ENCODE data around the gene CPNE5. TPM values are rescaled to one million over a fixed set of nuclear protein-coding genes. Genes with fewer than 3 reads are reported as not detected.

The CPNE5 gene
- total and polyA plus RNA-seq, 2 of the 4 experiments (the other 2 are of a cell fraction): 0.07 TPM; not detected in 1

GRCh38 chr6:36700831-36701230 is 138.4 kb downstream of the CPNE5 start:
- peaks cover 3% of the 10 kb centered on the region; the same call in 1 of the 2 replicates for H3K9me1 ChIP-seq (ENCODE audit: insufficient read depth, low read length)
- H2BK120ac ChIP-seq (ENCODE audit: low read depth, low read length): no peak overlapping the region
- no peak for ATAC-seq (ENCODE audit: low read depth)
- BruUV-seq (replicated peaks): no TSS peak
- no peak overlapping the region for H3K4ac ChIP-seq (ENCODE audit: low read depth, low read length)
- H2BK5ac ChIP-seq (ENCODE audit: low read depth, low read length, poor library complexity, severe bottlenecking): no peak overlapping the region
- no peak overlapping the region for H3K56ac ChIP-seq (ENCODE audit: extremely low read depth, insufficient read depth, low read length)
- H2AK5ac ChIP-seq (ENCODE audit: low read depth, low read length): no peak overlapping the region
- no peak for DNase-seq
- intact Hi-C loops (cut with micrococcal nuclease) (no loop called here), dilution Hi-C loops (cut with HindIII; ENCODE audit: low sequenced_read_pairs, unreplicated experiment) (no loop called here), in situ Hi-C loops (cut with MboI; ENCODE audit: low sequenced_read_pairs) (loop anchor here (5.0 kb wide), 1 partner anchor 51 kb away; no protein-coding TSS in a partner anchor)
- H3K18ac ChIP-seq (ENCODE audit: low read depth, low read length): no peak overlapping the region
- no peak overlapping the region for H4K5ac ChIP-seq (ENCODE audit: low read depth, low read length)
- H2BK15ac ChIP-seq (ENCODE audit: low read depth, low read length): no peak overlapping the region
- H2BK20ac ChIP-seq (ENCODE audit: low read depth, low read length): no peak overlapping the region
- CTCF ChIA-PET: interaction anchor here (0.9 kb wide), 1 partner anchor 24 kb away, joined by 3 read pairs; no protein-coding TSS in a partner anchor
- H4K91ac ChIP-seq (ENCODE audit: insufficient read depth, low read depth, low read length): no peak overlapping the region
- peaks cover 3% of the 10 kb centered on the region for H3K9me3 ChIP-seq (ENCODE audit: control insufficient read depth, insufficient read depth, low read length)
- no peak overlapping the region for H3K9ac ChIP-seq (ENCODE audit: low read depth, low read length)
- H2AK9ac ChIP-seq (replicated peaks; ENCODE audit: low read depth, low read length, poor library complexity): no peak overlapping the region
- 0 out of 2 replicates have a peak overlapping the region, but pooled peaks have one; percentile 41 for H3K14ac ChIP-seq (replicated peaks; ENCODE audit: low read depth, low read length)
- no CpG with 5 or more reads among the region's 3 CpGs for WGBS, 2 experiments (ENCODE audit: extremely low coverage in 2 of 2, insufficient read length in 1 of 2)
- no peak overlapping the region for H3K27ac ChIP-seq (ENCODE audit: insufficient read depth, low read length)
- TF ChIP-seq BHLHE40 (IDR thresholded peaks at IDR 0.05; ENCODE audit: low read depth, low read length) (no peak), USF2 (IDR thresholded peaks at IDR 0.05; ENCODE audit: low read depth, low read length) (no peak), CTCF (conservative IDR thresholded peaks at IDR 0.05; ENCODE audit: low read depth, low read length) (no peak), MAZ (IDR thresholded peaks at IDR 0.05; ENCODE audit: borderline replicate concordance, low read depth, low read length) (no peak), FOS (IDR thresholded peaks at IDR 0.05; ENCODE audit: low read depth, low read length) (no peak), CHD1 (IDR thresholded peaks at IDR 0.05; ENCODE audit: low read depth, low read length) (no peak), RAD21 (IDR thresholded peaks at IDR 0.05; ENCODE audit: low read length) (no peak), SMC3 (IDR thresholded peaks at IDR 0.05; ENCODE audit: low read depth, low read length) (no peak), NFE2L2 (IDR thresholded peaks at IDR 0.05; ENCODE audit: low read depth, low read length) (no peak), CEBPB (IDR thresholded peaks at IDR 0.05; ENCODE audit: low read depth, low read length) (no peak), POLR2A (IDR thresholded peaks at IDR 0.05; ENCODE audit: low read depth, low read length) (no peak), MXI1 (IDR thresholded peaks at IDR 0.05; ENCODE audit: borderline replicate concordance, low read depth, low read length) (no peak), MAFK (IDR thresholded peaks at IDR 0.05; ENCODE audit: low read depth, low read length) (no peak), RCOR1 (IDR thresholded peaks at IDR 0.05; ENCODE audit: insufficient replicate concordance, low read length) (no peak), ELK1 (IDR thresholded peaks at IDR 0.05; ENCODE audit: borderline replicate concordance, low read depth, low read length) (no peak), RFX5 (IDR thresholded peaks at IDR 0.05; ENCODE audit: low read depth, low read length) (no peak)
- H4K8ac ChIP-seq (ENCODE audit: low read depth in 2 of 2, low read length in 2 of 2): no peak overlapping the region
- no peak overlapping the region for H3K4me3 ChIP-seq (ENCODE audit: insufficient read depth, low read depth, low read length)
- H4K20me1 ChIP-seq (ENCODE audit: insufficient read depth, low read length): no peaks in the 10 kb centered on the region
- no peaks in the 10 kb centered on the region for H3K4me1 ChIP-seq (ENCODE audit: control insufficient read depth, insufficient read depth, low read length)
- H3K23ac ChIP-seq (ENCODE audit: low read depth, low read length): no peak overlapping the region
- H3K27me3 ChIP-seq (ENCODE audit: control insufficient read depth, insufficient read depth, low read length): peaks cover 21% of the 10 kb centered on the region
- POLR2A ChIA-PET (ENCODE audit: unreplicated experiment): no interaction called here
- H2AFZ ChIP-seq (replicated peaks; ENCODE audit: low read length, poor library complexity): no peak overlapping the region
- H3K36me3 ChIP-seq (ENCODE audit: control insufficient read depth, insufficient read depth, low read length): no peaks in the 10 kb centered on the region
- H3K4me2 ChIP-seq (ENCODE audit: low read depth, low read length): no peak overlapping the region
- H3K79me1 ChIP-seq (ENCODE audit: low read depth in 1 of 2, low read length in 2 of 2): no peaks in the 10 kb centered on the region
